Activated naive CD4-positive, alpha-beta T cell treated with anti-CD3 and anti-CD28 coated beads, Interleukin-2, amount 10 ng/mL, durations not matched to agents 7 days and 5 days (primary cell): ENCODE results near the gene SP100.

Source experiments
- CTCF ChIA-PET: fragments of 350-600 bp; sonication (Branson Sonifier 250); formaldehyde crosslinking; loops from one replicate; lab custom pipeline; 2021; ENCODE audit warnings: antibody characterized with exemption; lab: Charles Lee
- DNase-seq: peaks from one replicate; pipeline ENCODE4 v3.0.0-alpha.2; 2020
- H3K27ac Mint-ChIP-seq: one replicate; pipeline ENCODE4 v1.8.0; 2021; ENCODE audit warnings: mild to moderate bottlenecking, moderate library complexity, mixed read lengths
- H3K27me3 Mint-ChIP-seq: one replicate; pipeline ENCODE4 v1.8.0; 2021; ENCODE audit warnings: mild to moderate bottlenecking, mixed read lengths
- H3K36me3 Mint-ChIP-seq: one replicate; pipeline ENCODE4 v1.8.0; 2021; ENCODE audit warnings: mixed read lengths
- H3K4me1 Mint-ChIP-seq: one replicate; pipeline ENCODE4 v1.8.0; 2021; ENCODE audit warnings: mixed read lengths
- H3K4me3 Mint-ChIP-seq: one replicate; pipeline ENCODE4 v1.8.0; 2021; ENCODE audit warnings: mild to moderate bottlenecking, moderate library complexity, mixed read lengths
- H3K9me3 Mint-ChIP-seq: one replicate; pipeline ENCODE4 v1.8.0; 2021; ENCODE audit warnings: mixed read lengths

The SP100 gene

GRCh38 chr2:230502593-230502992, 86.6 kb downstream of the SP100 start:
- H3K4me1 Mint-ChIP-seq: peaks cover 4% of the 10 kb centered on the region
- no peak overlapping the region for H3K27ac Mint-ChIP-seq
- peaks cover 91% of the 10 kb centered on the region for H3K36me3 Mint-ChIP-seq
- CTCF ChIA-PET: no interaction called here
- H3K9me3 Mint-ChIP-seq: no peaks in the 10 kb centered on the region
- H3K27me3 Mint-ChIP-seq: no peaks in the 10 kb centered on the region
- H3K4me3 Mint-ChIP-seq: no peak overlapping the region
- no peak for DNase-seq

- H3K4me1 Mint-ChIP-seq: no peaks in the 10 kb centered on the region
- no peaks in the 10 kb centered on the region for H3K27me3 Mint-ChIP-seq
- CTCF ChIA-PET: no interaction called here
- no peak overlapping the region for H3K27ac Mint-ChIP-seq
- H3K9me3 Mint-ChIP-seq: no peaks in the 10 kb centered on the region
- H3K36me3 Mint-ChIP-seq: peaks cover 90% of the 10 kb centered on the region
- DNase-seq: no peak
- no peak overlapping the region for H3K4me3 Mint-ChIP-seq
These were observed 87.8 kb downstream of the SP100 start for GRCh38 chr2:230503798-230504197.

GRCh38 chr2:230505162-230505561, 89.2 kb downstream of the SP100 start:
- Mint-ChIP-seq H3K27ac (no peak overlapping the region), H3K27me3 (no peaks in the 10 kb centered on the region), H3K9me3 (no peaks in the 10 kb centered on the region), H3K4me3 (no peak overlapping the region), H3K36me3 (peaks cover 88% of the 10 kb centered on the region), H3K4me1 (no peaks in the 10 kb centered on the region)
- DNase-seq: no peak
- CTCF ChIA-PET: no interaction called here

GRCh38 chr2:230512955-230513748, 97.2 kb downstream of the SP100 start:
- H3K4me1 Mint-ChIP-seq: no peaks in the 10 kb centered on the region
- no peaks in the 10 kb centered on the region for H3K9me3 Mint-ChIP-seq
- H3K36me3 Mint-ChIP-seq: peaks cover 60% of the 10 kb centered on the region
- H3K4me3 Mint-ChIP-seq: no peak overlapping the region
- H3K27me3 Mint-ChIP-seq: no peaks in the 10 kb centered on the region
- CTCF ChIA-PET: interaction anchor here (0.8 kb wide), 1 partner anchor 97 kb away, joined by 4 read pairs; no protein-coding TSS in a partner anchor
- no peak for DNase-seq
- no peak overlapping the region for H3K27ac Mint-ChIP-seq

GRCh38 chr2:230520061-230520874, 104.3 kb downstream of the SP100 start:
- no peak for DNase-seq
- H3K27ac Mint-ChIP-seq: no peak overlapping the region
- no peaks in the 10 kb centered on the region for H3K27me3 Mint-ChIP-seq
- no peaks in the 10 kb centered on the region for H3K4me1 Mint-ChIP-seq
- peaks cover 38% of the 10 kb centered on the region for H3K9me3 Mint-ChIP-seq
- no peak overlapping the region for H3K4me3 Mint-ChIP-seq
- CTCF ChIA-PET: no interaction called here
- H3K36me3 Mint-ChIP-seq: peaks cover 53% of the 10 kb centered on the region

- CTCF ChIA-PET: no interaction called here
- no peaks in the 10 kb centered on the region for H3K4me1 Mint-ChIP-seq
- H3K4me3 Mint-ChIP-seq: no peak overlapping the region
- H3K9me3 Mint-ChIP-seq: peaks cover 42% of the 10 kb centered on the region
- peaks cover 55% of the 10 kb centered on the region for H3K36me3 Mint-ChIP-seq
- no peak for DNase-seq
- no peaks in the 10 kb centered on the region for H3K27me3 Mint-ChIP-seq
- no peak overlapping the region for H3K27ac Mint-ChIP-seq
These were observed 104.8 kb downstream of the SP100 start for GRCh38 chr2:230520875-230521155.

GRCh38 chr2:230521386-230521785, 105.4 kb downstream of the SP100 start:
- CTCF ChIA-PET: no interaction called here
- Mint-ChIP-seq H3K9me3 (peaks cover 45% of the 10 kb centered on the region), H3K4me1 (no peaks in the 10 kb centered on the region), H3K36me3 (peaks cover 52% of the 10 kb centered on the region), H3K27me3 (no peaks in the 10 kb centered on the region), H3K27ac (no peak overlapping the region), H3K4me3 (no peak overlapping the region)
- no peak for DNase-seq

GRCh38 chr2:230525682-230526081, 109.7 kb downstream of the SP100 start:
- H3K9me3 Mint-ChIP-seq: peaks cover 68% of the 10 kb centered on the region
- H3K4me3 Mint-ChIP-seq: no peak overlapping the region
- no peaks in the 10 kb centered on the region for H3K4me1 Mint-ChIP-seq
- CTCF ChIA-PET: no interaction called here
- H3K27me3 Mint-ChIP-seq: no peaks in the 10 kb centered on the region
- H3K27ac Mint-ChIP-seq: peak overlapping the region; percentile 12
- no peak for DNase-seq
- peaks cover 59% of the 10 kb centered on the region for H3K36me3 Mint-ChIP-seq

GRCh38 chr2:230537531-230537976, 121.6 kb downstream of the SP100 start:
- Mint-ChIP-seq H3K9me3 (peaks cover 5% of the 10 kb centered on the region), H3K27ac (no peak overlapping the region), H3K36me3 (peaks cover 56% of the 10 kb centered on the region), H3K4me1 (peaks cover 6% of the 10 kb centered on the region), H3K4me3 (no peak overlapping the region), H3K27me3 (no peaks in the 10 kb centered on the region)
- no peak for DNase-seq
- CTCF ChIA-PET: no interaction called here

GRCh38 chr2:230540332-230540731, 124.3 kb downstream of the SP100 start:
- H3K9me3 Mint-ChIP-seq: peaks cover 20% of the 10 kb centered on the region
- H3K27ac Mint-ChIP-seq: no peak overlapping the region
- DNase-seq: no peak
- peaks cover 6% of the 10 kb centered on the region for H3K4me1 Mint-ChIP-seq
- H3K27me3 Mint-ChIP-seq: no peaks in the 10 kb centered on the region
- CTCF ChIA-PET: no interaction called here
- H3K4me3 Mint-ChIP-seq: no peak overlapping the region
- peaks cover 78% of the 10 kb centered on the region for H3K36me3 Mint-ChIP-seq

- Mint-ChIP-seq H3K4me3 (no peak overlapping the region), H3K27ac (no peak overlapping the region), H3K27me3 (no peaks in the 10 kb centered on the region), H3K9me3 (peaks cover 20% of the 10 kb centered on the region), H3K4me1 (peaks cover 6% of the 10 kb centered on the region), H3K36me3 (peaks cover 74% of the 10 kb centered on the region)
- CTCF ChIA-PET: no interaction called here
- no peak for DNase-seq
These were observed 126.0 kb downstream of the SP100 start for GRCh38 chr2:230541934-230542380.

GRCh38 chr2:230542751-230543150, 126.8 kb downstream of the SP100 start:
- H3K27ac Mint-ChIP-seq: no peak overlapping the region
- peaks cover 68% of the 10 kb centered on the region for H3K36me3 Mint-ChIP-seq
- peaks cover 20% of the 10 kb centered on the region for H3K9me3 Mint-ChIP-seq
- H3K4me1 Mint-ChIP-seq: peaks cover 6% of the 10 kb centered on the region
- H3K27me3 Mint-ChIP-seq: no peaks in the 10 kb centered on the region
- H3K4me3 Mint-ChIP-seq: no peak overlapping the region
- CTCF ChIA-PET: interaction anchor here (0.6 kb wide), 1 partner anchor 153 kb away, joined by 3 read pairs; no protein-coding TSS in a partner anchor
- no peak for DNase-seq

GRCh38 chr2:230552181-230552580, 136.2 kb downstream of the SP100 start:
- CTCF ChIA-PET: no interaction called here
- DNase-seq: no peak
- Mint-ChIP-seq H3K27ac (no peak overlapping the region), H3K27me3 (no peaks in the 10 kb centered on the region), H3K4me3 (no peak overlapping the region), H3K9me3 (peaks cover 14% of the 10 kb centered on the region), H3K36me3 (peaks cover 6% of the 10 kb centered on the region), H3K4me1 (peaks cover 9% of the 10 kb centered on the region)

GRCh38 chr2:230557065-230557464, 141.1 kb downstream of the SP100 start:
- Mint-ChIP-seq H3K36me3 (peaks cover 8% of the 10 kb centered on the region), H3K9me3 (peaks cover 18% of the 10 kb centered on the region)

More at GRCh38 chr2:230557065-230557464, 141.1 kb downstream of the SP100 start:
- Mint-ChIP-seq H3K27ac (no peak overlapping the region), H3K4me3 (no peak overlapping the region), H3K4me1 (peaks cover 9% of the 10 kb centered on the region), H3K27me3 (peaks cover 4% of the 10 kb centered on the region)
- CTCF ChIA-PET: no interaction called here
- DNase-seq: no peak
